Lower leg skin (tissue), 4 donors: ENCODE measurements around the gene KDM4B. TPM values are rescaled to one million over a fixed set of nuclear protein-coding genes. Genes with fewer than 3 reads are reported as not detected.

Experiments used
- DNase-seq, 2 donors: peaks; one replicate each; pipeline ENCODE4 v3.0.0-alpha.2; 2019; ENCODE audit warnings: low spot score in 2 of 2
- H3K4me3 ChIP-seq: fragments of 200-600 bp; sonication (generic); 2 replicates; pipeline ENCODE4 v1.5.1; 2017; ENCODE audit warnings: mild to moderate bottlenecking, low read depth; ENCODE audit not compliant: poor library complexity, severe bottlenecking
- POLR2A ChIP-seq, 2 donors: fragments of 450-650 bp; IDR thresholded peaks; one replicate each; pipeline ENCODE4 v1.6.1; 2016 to 2017; ENCODE audit warnings: antibody characterized with exemption in 2 of 2, mild to moderate bottlenecking in 1 of 2, moderate library complexity in 1 of 2
- WGBS, 2 donors: methylation state at CpG; one replicate each; pipeline ENCODE4 v1.1.5; 2018; 5-methylcytosine and 5-hydroxymethylcytosine counted together
- intact Hi-C: fragments of 100-400 bp; cut with DNase I; formaldehyde crosslinking; loops from one replicate; pipeline ENCODE4 v1.15.0; 2023; ENCODE audit warnings: low total_unique reads
- total RNA-seq, 4 donors: library from RNA; depleted of rRNA; stranded (reverse); fragments of >200 nt; gene quantifications; one replicate each; pipeline ENCODE4 v1.1.0, GENCODE V29; 2016
- TF ChIP-seq, protein P1 (sequence below), 3 donors: fragments of 450-650 bp; IDR thresholded peaks; one replicate each; pipeline ENCODE4 v1.5.1; 2016; ENCODE audit warnings: antibody characterized with exemption in 3 of 3, mild to moderate bottlenecking in 3 of 3, moderate library complexity in 2 of 3

KDM4B gene
- total RNA-seq, 4 donors from 2014 or later: 40.1 to 71.4 (median 51.3) TPM

DNA sequence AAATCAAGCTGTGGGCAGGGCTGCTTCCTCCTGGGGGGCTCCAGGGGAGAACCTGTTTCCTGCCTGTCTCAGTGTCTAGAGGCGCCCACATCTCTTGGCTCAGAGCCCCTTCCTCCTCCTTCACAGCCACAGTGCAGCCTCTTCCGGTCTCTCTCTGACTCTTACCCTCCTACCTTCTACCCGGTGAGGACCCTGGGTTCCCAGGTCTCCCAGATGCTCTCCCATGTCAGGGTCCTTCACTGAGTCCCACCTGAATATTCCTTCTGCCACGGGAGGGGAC lies 153.1 kb downstream of the KDM4B start:
- TF ChIP-seq, protein P1, sequence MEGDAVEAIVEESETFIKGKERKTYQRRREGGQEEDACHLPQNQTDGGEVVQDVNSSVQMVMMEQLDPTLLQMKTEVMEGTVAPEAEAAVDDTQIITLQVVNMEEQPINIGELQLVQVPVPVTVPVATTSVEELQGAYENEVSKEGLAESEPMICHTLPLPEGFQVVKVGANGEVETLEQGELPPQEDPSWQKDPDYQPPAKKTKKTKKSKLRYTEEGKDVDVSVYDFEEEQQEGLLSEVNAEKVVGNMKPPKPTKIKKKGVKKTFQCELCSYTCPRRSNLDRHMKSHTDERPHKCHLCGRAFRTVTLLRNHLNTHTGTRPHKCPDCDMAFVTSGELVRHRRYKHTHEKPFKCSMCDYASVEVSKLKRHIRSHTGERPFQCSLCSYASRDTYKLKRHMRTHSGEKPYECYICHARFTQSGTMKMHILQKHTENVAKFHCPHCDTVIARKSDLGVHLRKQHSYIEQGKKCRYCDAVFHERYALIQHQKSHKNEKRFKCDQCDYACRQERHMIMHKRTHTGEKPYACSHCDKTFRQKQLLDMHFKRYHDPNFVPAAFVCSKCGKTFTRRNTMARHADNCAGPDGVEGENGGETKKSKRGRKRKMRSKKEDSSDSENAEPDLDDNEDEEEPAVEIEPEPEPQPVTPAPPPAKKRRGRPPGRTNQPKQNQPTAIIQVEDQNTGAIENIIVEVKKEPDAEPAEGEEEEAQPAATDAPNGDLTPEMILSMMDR (IDR thresholded peaks at IDR 0.05): no peak
- TF ChIP-seq POLR2A (IDR thresholded peaks at IDR 0.05): no peak
- intact Hi-C loops: no loop called here
- WGBS, 2 donors: 56 to 84% methylated on average over 4 of the region's 4 CpGs
- no peak for DNase-seq
- H3K4me3 ChIP-seq: no peak overlapping the region

DNA sequence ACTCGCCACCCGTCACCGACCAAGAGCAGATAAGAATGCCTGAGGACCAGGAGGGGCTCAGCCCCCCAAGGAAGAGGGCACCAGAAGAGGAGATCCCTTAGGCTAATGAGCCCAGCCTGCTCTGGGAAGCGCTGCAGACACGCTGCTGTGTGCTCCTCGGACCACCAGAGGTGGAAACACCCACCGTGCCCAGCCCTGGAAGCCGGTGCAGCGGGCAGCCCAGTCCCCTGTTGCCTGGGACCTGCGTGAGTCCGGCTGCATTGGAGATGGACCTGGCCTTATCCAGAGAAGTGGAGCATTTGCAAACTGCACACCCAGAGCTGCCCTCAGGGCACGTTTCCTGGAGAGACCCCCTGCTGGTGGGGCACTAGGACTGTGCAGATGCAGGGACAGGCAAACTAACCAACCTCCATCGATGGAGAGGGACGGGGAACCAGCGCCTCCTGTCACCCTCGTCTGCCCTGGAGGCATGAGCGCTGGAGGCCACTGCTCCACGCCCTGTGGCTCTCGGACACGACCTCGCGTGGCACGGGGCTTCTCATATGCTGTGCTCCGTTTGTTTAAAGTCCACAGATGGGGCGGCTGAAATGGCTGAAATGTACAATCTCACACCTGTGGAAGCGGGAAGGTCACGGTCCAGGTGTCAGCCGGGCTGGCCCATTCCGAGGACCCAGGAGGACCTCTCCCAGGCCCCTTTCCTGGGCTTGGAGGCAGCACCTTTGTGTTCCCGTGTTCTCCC lies 153.9 kb downstream of the KDM4B start:
- TF ChIP-seq, protein P1 (IDR thresholded peaks at IDR 0.05): no peak
- no peak for TF ChIP-seq POLR2A (IDR thresholded peaks at IDR 0.05)
- H3K4me3 ChIP-seq: no peak overlapping the region
- WGBS, 2 donors: 88 to 92% methylated on average over 30 of the region's 30 CpGs
- no peak for DNase-seq
- intact Hi-C loops: no loop called here

DNA sequence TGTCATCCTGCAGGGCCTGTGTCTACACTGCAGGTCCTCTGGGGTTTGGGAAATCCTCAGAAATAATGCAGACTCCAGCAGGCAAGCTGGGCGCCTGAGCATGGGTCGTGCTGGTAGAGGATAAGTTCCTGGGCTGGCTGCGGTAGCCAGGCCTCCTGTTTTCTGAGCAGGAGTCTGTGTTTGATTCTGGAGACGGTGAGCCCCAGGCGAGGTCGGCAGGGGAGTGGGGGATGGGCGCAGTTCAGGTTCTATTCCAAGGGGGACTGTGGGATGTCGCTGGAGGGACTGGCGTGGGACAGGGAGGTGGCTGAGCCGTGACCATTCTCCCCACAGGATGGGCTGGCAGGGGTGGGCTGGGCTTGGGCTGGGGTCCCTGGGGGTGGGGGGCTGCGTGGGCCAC lies 154.7 kb downstream of the KDM4B start:
- 88 to 92% methylated on average over 11 of the region's 11 CpGs for WGBS, 2 donors
- H3K4me3 ChIP-seq: no peak overlapping the region
- TF ChIP-seq, protein P1 (IDR thresholded peaks at IDR 0.05): no peak
- DNase-seq: no peak
- intact Hi-C loops: no loop called here

DNA sequence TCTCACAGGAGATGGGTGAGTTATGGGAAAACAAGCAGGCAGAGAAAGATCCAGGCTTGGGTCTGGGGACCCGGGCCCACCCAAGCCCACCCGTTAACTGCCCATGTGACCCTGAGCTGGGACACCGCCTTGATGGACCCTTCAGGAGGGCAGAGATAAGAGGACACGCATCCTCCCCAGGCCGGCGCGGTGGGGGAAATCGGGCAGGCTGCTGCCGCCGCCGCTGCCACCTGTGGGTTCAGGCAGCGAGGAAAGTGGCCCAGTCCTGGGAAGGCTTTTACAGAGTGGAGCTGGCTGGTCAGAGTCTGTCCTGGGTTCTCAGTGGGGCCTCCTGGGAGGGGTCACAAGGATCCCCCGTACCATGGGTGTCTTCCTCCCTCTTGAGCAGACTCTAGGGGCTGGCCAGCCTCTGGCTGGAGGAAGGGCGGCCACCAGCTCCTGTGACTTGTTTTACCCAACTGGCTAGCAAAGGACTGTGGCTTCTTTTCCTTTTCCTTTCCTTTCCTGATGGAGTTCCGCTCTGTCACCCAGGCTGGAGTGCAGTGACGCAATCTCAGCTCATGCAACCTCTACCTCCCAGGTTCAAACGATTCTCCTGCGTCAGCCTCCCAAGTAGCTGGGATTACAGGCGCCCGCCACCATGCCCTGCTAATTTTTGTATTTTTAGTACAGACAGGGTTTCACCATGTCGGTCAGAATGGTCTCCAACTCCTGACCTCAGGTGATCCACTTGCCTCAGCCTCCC lies 155.4 kb downstream of the KDM4B start:
- TF ChIP-seq, protein P1 (IDR thresholded peaks at IDR 0.05): no peak
- no peak for TF ChIP-seq POLR2A (IDR thresholded peaks at IDR 0.05)
- no peak for DNase-seq
- no peak overlapping the region for H3K4me3 ChIP-seq
- 98% methylated on average over 21 of the region's 21 CpGs for WGBS, 2 donors
- intact Hi-C loops: no loop called here

DNA sequence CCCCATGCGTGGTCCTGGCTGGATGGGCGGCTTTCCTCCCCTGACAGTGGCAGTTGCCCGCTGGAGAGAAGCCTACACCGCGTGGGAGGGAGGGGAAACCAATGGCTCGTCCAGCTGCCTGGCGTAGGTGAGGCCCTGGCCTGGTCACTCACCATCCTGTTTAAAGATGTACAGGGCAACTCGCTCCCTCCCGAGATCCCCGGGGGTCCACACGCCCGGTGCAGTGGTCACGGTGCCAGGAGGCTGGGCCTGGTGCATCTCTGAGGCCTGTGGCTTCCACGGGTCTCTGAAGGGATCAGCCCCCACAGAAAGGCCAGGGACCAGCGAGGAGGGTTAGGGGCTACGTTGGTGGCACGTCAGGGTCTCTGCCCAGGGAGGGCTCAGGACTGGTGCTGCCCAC lies 156.5 kb downstream of the KDM4B start:
- intact Hi-C loops: no loop called here
- no peak for DNase-seq
- TF ChIP-seq, protein P1 (IDR thresholded peaks at IDR 0.05): no peak
- TF ChIP-seq POLR2A (IDR thresholded peaks at IDR 0.05): no peak
- no peak overlapping the region for H3K4me3 ChIP-seq
- 88 to 91% methylated on average over 13 to 17 of the region's 17 CpGs for WGBS, 2 donors
